IMR-90 (cell line): Measurements from ENCODE around the gene THAP2. TPM values are rescaled to one million over a fixed set of nuclear protein-coding genes. Genes with fewer than 3 reads are reported as not detected.

Experiments
- ATAC-seq: fragments of 200-7000 bp; cut with Tn5 transposase; 2 replicates; pipeline ENCODE4 v1.9.1; 2020; ENCODE audit warnings: low read depth, mild to moderate bottlenecking, moderate library complexity
- BruUV-seq: library from RNA; stranded (reverse); fragments of 400-500 nt; replicated peaks from 2 replicates; lab custom pipeline; 2021; lab: Mats Ljungman, UMichigan
- CTCF ChIA-PET: fragments of 300-600 bp; formaldehyde crosslinking; extraction: SDS; loops from one replicate; lab custom pipeline; 2021; ENCODE audit warnings: antibody characterized with exemption; lab: Yijun Ruan, JAX
- POLR2A ChIA-PET: fragments of 300-600 bp; sonication (Branson Sonifier 250); formaldehyde crosslinking; loops from one replicate; lab custom pipeline; 2022; ENCODE audit warnings: antibody characterized with exemption; ENCODE audit not compliant: unreplicated experiment; lab: Charles Lee
- DNase-seq: peaks from one replicate; pipeline ENCODE4 v3.0.0; 2013
- H2AFZ ChIP-seq: replicated peaks from 2 replicates; pipeline ENCODE3; 2013; ENCODE audit warnings: low read length, mild to moderate bottlenecking; ENCODE audit not compliant: poor library complexity
- H2AK5ac ChIP-seq: 2 replicates; pipeline ENCODE4 v1.6.1; 2013; ENCODE audit warnings: low read depth, low read length, inconsistent platforms
- H2AK9ac ChIP-seq: replicated peaks from 2 replicates; pipeline ENCODE3; 2013; ENCODE audit warnings: mild to moderate bottlenecking, low read depth, low read length, moderate library complexity; ENCODE audit not compliant: poor library complexity
- H2BK120ac ChIP-seq: 2 replicates; pipeline ENCODE4 v1.6.1; 2013; ENCODE audit warnings: low read depth, low read length, inconsistent platforms
- H2BK15ac ChIP-seq: 3 replicates; pipeline ENCODE4 v1.6.1; 2013; ENCODE audit warnings: low read depth, low read length, inconsistent platforms
- H2BK20ac ChIP-seq: 2 replicates; pipeline ENCODE4 v1.6.1; 2013; ENCODE audit warnings: low read depth, mild to moderate bottlenecking, inconsistent platforms, low read length, moderate library complexity
- H2BK5ac ChIP-seq: 2 replicates; pipeline ENCODE4 v1.6.1; 2013; ENCODE audit warnings: mild to moderate bottlenecking, low read depth, low read length, inconsistent platforms; ENCODE audit not compliant: poor library complexity, severe bottlenecking
- H3K14ac ChIP-seq: replicated peaks from 2 replicates; pipeline ENCODE4 v1.6.1; 2013; ENCODE audit warnings: low read depth, low read length, inconsistent platforms
- H3K18ac ChIP-seq: 2 replicates; pipeline ENCODE4 v1.6.1; 2013; ENCODE audit warnings: low read depth, low read length, control low read depth
- H3K23ac ChIP-seq: 2 replicates; pipeline ENCODE4 v1.6.1; 2013; ENCODE audit warnings: low read depth, low read length, inconsistent platforms
- H3K27ac ChIP-seq: 2 replicates; pipeline ENCODE4 v1.5.1; 2013; ENCODE audit warnings: mild to moderate bottlenecking, control low read depth, low read length; ENCODE audit not compliant: insufficient read depth
- H3K27me3 ChIP-seq: 2 replicates; pipeline ENCODE4 v1.6.1; 2013; ENCODE audit warnings: low read length; ENCODE audit not compliant: control insufficient read depth, insufficient read depth
- H3K36me3 ChIP-seq: 2 replicates; pipeline ENCODE4 v1.6.1; 2013; ENCODE audit warnings: low read length, mixed read lengths; ENCODE audit not compliant: control insufficient read depth, insufficient read depth
- H3K4ac ChIP-seq: 2 replicates; pipeline ENCODE4 v1.6.1; 2013; ENCODE audit warnings: low read depth, low read length, inconsistent platforms
- H3K4me1 ChIP-seq: 2 replicates; pipeline ENCODE4 v1.6.1; 2013; ENCODE audit warnings: low read length, mixed read lengths; ENCODE audit not compliant: control insufficient read depth, insufficient read depth
- H3K4me2 ChIP-seq: 2 replicates; pipeline ENCODE4 v1.6.1; 2013; ENCODE audit warnings: low read depth, mild to moderate bottlenecking, control low read depth, low read length, moderate library complexity
- H3K4me3 ChIP-seq: 2 replicates; pipeline ENCODE4 v1.5.1; 2013; ENCODE audit warnings: low read depth, mild to moderate bottlenecking, control low read depth, low read length, moderate library complexity; ENCODE audit not compliant: insufficient read depth
- H3K56ac ChIP-seq: 2 replicates; pipeline ENCODE4 v1.6.1; 2013; ENCODE audit warnings: low read length, inconsistent platforms; ENCODE audit not compliant: insufficient read depth; ENCODE audit errors: extremely low read depth
- H3K79me1 ChIP-seq, 2 experiments: 2 replicates each; pipeline ENCODE4 v1.6.1; 2013; ENCODE audit warnings: low read length in 2 of 2, inconsistent platforms in 1 of 2, low read depth in 1 of 2
- H3K9ac ChIP-seq: 2 replicates; pipeline ENCODE4 v1.6.1; 2013; ENCODE audit warnings: low read depth, low read length, control low read depth
- H3K9me1 ChIP-seq: 2 replicates; pipeline ENCODE4 v1.6.1; 2013; ENCODE audit warnings: low read length, inconsistent platforms; ENCODE audit not compliant: insufficient read depth
- H3K9me3 ChIP-seq: 2 replicates; pipeline ENCODE4 v1.6.1; 2013; ENCODE audit warnings: low read length; ENCODE audit not compliant: control insufficient read depth, insufficient read depth
- H4K20me1 ChIP-seq: 2 replicates; pipeline ENCODE4 v1.6.1; 2013; ENCODE audit warnings: low read length, inconsistent platforms; ENCODE audit not compliant: insufficient read depth
- H4K5ac ChIP-seq: 2 replicates; pipeline ENCODE4 v1.6.1; 2013; ENCODE audit warnings: mild to moderate bottlenecking, low read depth, low read length, control low read depth
- H4K8ac ChIP-seq, 2 experiments: 2 replicates each; pipeline ENCODE4 v1.6.1; 2013; ENCODE audit warnings: low read depth in 2 of 2, low read length in 2 of 2, control low read depth in 1 of 2, inconsistent platforms in 1 of 2
- H4K91ac ChIP-seq: 2 replicates; pipeline ENCODE4 v1.6.1; 2013; ENCODE audit warnings: low read depth, low read length, inconsistent platforms; ENCODE audit not compliant: insufficient read depth
- BHLHE40 ChIP-seq: fragments of 150-350 bp; IDR thresholded peaks from 2 replicates; pipeline ENCODE4 v1.6.1; 2016; ENCODE audit warnings: mild to moderate bottlenecking, low read depth, low read length
- CEBPB ChIP-seq: IDR thresholded peaks from 2 replicates; pipeline ENCODE4 v1.6.1; 2012; ENCODE audit warnings: low read depth, low read length, improper control_type of control experiment
- ELK1 ChIP-seq: fragments of 150-350 bp; IDR thresholded peaks from 2 replicates; pipeline ENCODE4 v1.6.1; 2016; ENCODE audit warnings: low read depth, mild to moderate bottlenecking, low read length, moderate library complexity, borderline replicate concordance
- FOS ChIP-seq: fragments of 150-350 bp; IDR thresholded peaks from 2 replicates; pipeline ENCODE4 v1.6.1; 2016; ENCODE audit warnings: low read depth, low read length
- MAZ ChIP-seq: IDR thresholded peaks from 2 replicates; pipeline ENCODE4 v1.6.1; 2012; ENCODE audit warnings: low read depth, mild to moderate bottlenecking, low read length, improper control_type of control experiment, moderate library complexity, borderline replicate concordance
- MXI1 ChIP-seq: IDR thresholded peaks from 2 replicates; pipeline ENCODE4 v1.6.1; 2012; ENCODE audit warnings: low read depth, mild to moderate bottlenecking, low read length, moderate library complexity, borderline replicate concordance
- NFE2L2 ChIP-seq: fragments of 150-350 bp; IDR thresholded peaks from 2 replicates; pipeline ENCODE4 v1.6.1; 2016; ENCODE audit warnings: low read depth, mild to moderate bottlenecking, low read length
- POLR2A ChIP-seq: IDR thresholded peaks from 2 replicates; pipeline ENCODE4 v1.6.1; 2012; ENCODE audit warnings: mild to moderate bottlenecking, low read depth, low read length
- RAD21 ChIP-seq: IDR thresholded peaks from 2 replicates; pipeline ENCODE4 v1.6.1; 2012; ENCODE audit warnings: low read length, improper control_type of control experiment
- WGBS, 2 experiments: methylation state at CpG; one replicate each; pipeline versions ENCODE4 v1.1.5 to v1.1.7; 2013; ENCODE audit warnings: missing lambda C conversion rate in 2 of 2; ENCODE audit not compliant: insufficient read length in 1 of 2; ENCODE audit errors: extremely low coverage in 2 of 2; 5-methylcytosine and 5-hydroxymethylcytosine counted together
- dilution Hi-C: fragments of 300-500 bp; cut with HindIII; formaldehyde crosslinking; loops from one replicate; pipeline ENCODE4 v1.14.3; 2018; ENCODE audit warnings: low sequenced_read_pairs; ENCODE audit not compliant: unreplicated experiment
- in situ Hi-C: fragments of 300-500 bp; cut with MboI; formaldehyde crosslinking; loops from 3 replicates; pipeline ENCODE4 v1.14.3; 2019; ENCODE audit warnings: low sequenced_read_pairs, inconsistent platforms, mixed read lengths
- intact Hi-C: fragments of 100-400 bp; cut with micrococcal nuclease; formaldehyde crosslinking; loops from 2 replicates; pipeline ENCODE4 v1.10.0; 2022
- polyA plus RNA-seq, 3 experiments: library from polyadenylated mRNA; depleted of rRNA; stranded (reverse); fragments of >200 nt; gene quantifications; 2 replicates each; pipeline ENCODE4 v1.2.3, GENCODE V29; 2012; ENCODE audit warnings: low replicate concordance in 1 of 3
- total RNA-seq: library from RNA; depleted of rRNA; stranded (reverse); fragments of >200 nt; gene quantifications from 2 replicates; pipeline ENCODE4 v1.2.3, GENCODE V29; 2012

THAP2 gene
- total and polyA plus RNA-seq, 2 of the 4 experiments (the other 2 are of a cell fraction), result 1.4 to 2.5 TPM

DNA sequence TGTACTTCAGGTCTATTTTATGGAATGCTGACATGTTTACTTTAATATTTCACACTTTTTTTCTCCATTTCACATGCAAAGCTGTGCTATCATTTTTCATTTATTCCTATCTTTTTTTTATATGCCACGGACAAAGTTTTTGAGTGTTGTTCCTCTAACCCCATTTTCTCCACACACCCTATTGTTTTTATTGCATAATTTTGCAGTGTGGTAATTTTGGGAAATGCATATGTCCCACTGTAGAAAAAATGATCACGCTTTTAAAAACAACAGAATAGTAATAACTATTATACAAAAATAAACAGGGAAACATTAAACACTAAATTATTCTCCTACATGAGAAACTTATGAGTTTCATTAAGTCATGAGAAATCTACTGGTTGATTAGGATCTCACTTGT is 14.7 kb upstream of the THAP2 start:
- Histone ChIP-seq H3K27ac (no peak overlapping the region), H3K79me1 (peaks cover 7 to 27% of the 10 kb centered on the region in 2 experiments), H3K36me3 (peaks cover 38% of the 10 kb centered on the region), H4K91ac (no peak overlapping the region), H3K23ac (no peak overlapping the region), H3K14ac (no peak overlapping the region), H3K9me1 (no peaks in the 10 kb centered on the region), H3K4me3 (no peak overlapping the region), H3K4me1 (0 out of 2 replicates have a peak, but pooled peaks cover 2% of the 10 kb centered on the region), H3K4ac (no peak overlapping the region), H3K4me2 (no peak overlapping the region), H2AK9ac (no peak overlapping the region), H2AFZ (no peak overlapping the region), H4K5ac (no peak overlapping the region), H4K20me1 (peaks cover 50% of the 10 kb centered on the region), H2BK15ac (no peak overlapping the region), H3K9ac (no peak overlapping the region), H2BK5ac (no peak overlapping the region), H2AK5ac (no peak overlapping the region), H3K27me3 (no peaks in the 10 kb centered on the region), H2BK120ac (no peak overlapping the region), H2BK20ac (no peak overlapping the region), H3K9me3 (peaks cover 7% of the 10 kb centered on the region), H3K18ac (no peak overlapping the region), H3K56ac (no peak overlapping the region), H4K8ac (no peak overlapping the region)
- in situ Hi-C loops, result no loop called here
- POLR2A ChIA-PET, result no interaction called here
- DNase-seq (no peak), ATAC-seq (no peak)
- no TSS peak for BruUV-seq
- TF ChIP-seq ELK1 (no peak), MXI1 (no peak), FOS (no peak), CEBPB (no peak), POLR2A (no peak), BHLHE40 (no peak), NFE2L2 (no peak), RAD21 (no peak), MAZ (no peak)
- CTCF ChIA-PET, result no interaction called here
- intact Hi-C loops, result loop anchor here (2.0 to 5.0 kb wide), 2 partner anchors 17 to 37 kb away; no protein-coding TSS in a partner anchor
- WGBS, 2 experiments, result no CpG with 5 or more reads among the region's 2 CpGs
- dilution Hi-C loops, result no loop called here
